Keratinocyte (primary cell): ENCODE measurements around the gene DLGAP1. TPM values are rescaled to one million over a fixed set of nuclear protein-coding genes. Genes with fewer than 3 reads are reported as not detected.

ENCODE experiments used
- DNase-seq: peaks from one replicate; pipeline ENCODE4 v3.0.0-alpha.2; 2011; ENCODE audit warnings: low read depth, missing footprints, low spot score
- FAIRE-seq: peaks from 2 replicates; lab custom pipeline; 2011; peaks lifted over from hg19 to GRCh38; lab: Jason Lieb, UNC
- H2AFZ ChIP-seq: 2 replicates; pipeline ENCODE4 v1.6.0; 2012; ENCODE audit warnings: low read length, control low read depth, inconsistent platforms; ENCODE audit not compliant: control insufficient read depth
- H3K27ac ChIP-seq: 2 replicates; pipeline ENCODE4 v1.5.1; 2011; ENCODE audit warnings: low read length; ENCODE audit not compliant: control insufficient read depth, insufficient read depth
- H3K27me3 ChIP-seq: 3 replicates; pipeline ENCODE4 v1.6.0; 2011; ENCODE audit warnings: low read length; ENCODE audit not compliant: control insufficient read depth, insufficient read depth; ENCODE audit errors: extremely low read depth
- H3K36me3 ChIP-seq, 2 experiments: 2 replicates in 1 of 2; 3 replicates in 1 of 2; pipeline ENCODE4 v1.5.1; 2011; ENCODE audit warnings: low read length in 2 of 2, mild to moderate bottlenecking in 1 of 2; ENCODE audit not compliant: control insufficient read depth in 2 of 2, insufficient read depth in 2 of 2; ENCODE audit errors: extremely low read depth in 1 of 2
- H3K4me1 ChIP-seq: 3 replicates; pipeline ENCODE4 v1.5.1; 2011; ENCODE audit warnings: low read length; ENCODE audit not compliant: control insufficient read depth, insufficient read depth; ENCODE audit errors: extremely low read depth
- H3K4me2 ChIP-seq: 3 replicates; pipeline ENCODE4 v1.6.0; 2011; ENCODE audit warnings: low read depth, low read length; ENCODE audit not compliant: control insufficient read depth, insufficient read depth; ENCODE audit errors: extremely low read depth
- H3K4me3 ChIP-seq, 3 experiments: fragments of 200-600 bp in 1 of 3; sonication (generic) in 1 of 3; 2 replicates in 2 of 3; 3 replicates in 1 of 3; pipeline ENCODE4 v1.5.1; 2011 to 2016; ENCODE audit warnings: low read length in 3 of 3, mild to moderate bottlenecking in 3 of 3, control low read depth in 2 of 3, inconsistent platforms in 1 of 3, low read depth in 1 of 3, mixed read lengths in 1 of 3, mixed run types in 1 of 3, moderate library complexity in 1 of 3; ENCODE audit not compliant: control insufficient read depth in 2 of 3, insufficient read depth in 2 of 3; ENCODE audit errors: extremely low read depth in 1 of 3
- H3K79me2 ChIP-seq: 2 replicates; pipeline ENCODE4 v1.6.0; 2012; ENCODE audit warnings: low read length; ENCODE audit not compliant: control insufficient read depth, insufficient read depth
- H3K9ac ChIP-seq: 3 replicates; pipeline ENCODE4 v1.6.0; 2011; ENCODE audit warnings: low read length; ENCODE audit not compliant: control insufficient read depth, insufficient read depth; ENCODE audit errors: extremely low read depth
- H3K9me1 ChIP-seq: 3 replicates; pipeline ENCODE4 v1.6.0; 2011; ENCODE audit warnings: low read length; ENCODE audit not compliant: control insufficient read depth, insufficient read depth; ENCODE audit errors: extremely low read depth
- H3K9me3 ChIP-seq: 2 replicates; pipeline ENCODE4 v1.5.1; 2012; ENCODE audit warnings: low read depth, low read length; ENCODE audit not compliant: control insufficient read depth
- H4K20me1 ChIP-seq: 3 replicates; pipeline ENCODE4 v1.6.0; 2011; ENCODE audit warnings: low read length; ENCODE audit not compliant: control insufficient read depth, insufficient read depth; ENCODE audit errors: extremely low read depth
- EZH2 ChIP-seq: IDR thresholded peaks from one replicate; pipeline ENCODE4 v1.6.1; 2012; ENCODE audit warnings: inconsistent platforms, mild to moderate bottlenecking, low read length, moderate library complexity
- dilution Hi-C: fragments of 300-500 bp; cut with MboI; formaldehyde crosslinking; loops from one replicate; pipeline ENCODE4 v1.7.0; 2020; ENCODE audit warnings: low sequenced_read_pairs; ENCODE audit not compliant: extremely low pct_ligation_motif_present
- polyA plus RNA-seq, 5 experiments: library from polyadenylated mRNA; depleted of rRNA in 3 of 5; stranded (reverse) in 3 of 5; stranded (forward) in 1 of 5; unstranded in 1 of 5; fragments of >200 nt; gene quantifications; 1 replicate in 1 of 5; 2 replicates in 3 of 5; 3 replicates in 1 of 5; pipeline versions ENCODE4 v1.2.1 to v1.2.3, GENCODE V29; 2011 to 2012; ENCODE audit warnings: missing spikeins in 2 of 5, low read depth in 1 of 5, low replicate concordance in 1 of 5
- TF ChIP-seq, protein P1 (sequence below), 3 experiments: IDR thresholded peaks in 1 of 3; conservative IDR thresholded peaks in 1 of 3; optimal IDR thresholded peaks in 1 of 3; 2 replicates in 2 of 3; 3 replicates in 1 of 3; pipeline versions ENCODE3 to v1.5.1; 2011; ENCODE audit warnings: low read length in 3 of 3, mild to moderate bottlenecking in 3 of 3, moderate library complexity in 2 of 3, control low read depth in 1 of 3, inconsistent platforms in 1 of 3; ENCODE audit not compliant: insufficient read depth in 2 of 3; ENCODE audit errors: extremely low read depth in 1 of 3

The DLGAP1 gene
- polyA plus RNA-seq, 1 donor (not counting 4 experiments of a cell fraction or from before 2014, with no cell fraction given) = not detected

- dilution Hi-C loops = no loop called here
- Histone ChIP-seq H2AFZ (no peak overlapping the region), H3K4me2 (peak overlapping the region; percentile 100)
These were observed 1006.1 kb downstream of the DLGAP1 start for GRCh38 chr18:3448838-3449511.

GRCh38 chr18:3447895-3448837, 1006.9 kb downstream of the DLGAP1 start:
- Histone ChIP-seq H3K4me3 (peak overlapping the region; percentile 48 to 92 (median 91)), H3K4me2 (peak overlapping the region; percentile 100), H3K9me1 (no peaks in the 10 kb centered on the region), H3K36me3 (peaks cover 0 to 5% of the 10 kb centered on the region in 2 experiments), H3K79me2 (peaks cover 32% of the 10 kb centered on the region), H4K20me1 (no peaks in the 10 kb centered on the region), H3K9me3 (no peaks in the 10 kb centered on the region), H3K4me1 (peaks cover 19% of the 10 kb centered on the region), H3K27me3 (no peaks in the 10 kb centered on the region), H3K9ac (peak overlapping the region; percentile 100), H3K27ac (peak overlapping the region; percentile 100), H2AFZ (peak overlapping the region; percentile 87)
- dilution Hi-C loops = no loop called here
- peak; percentile 69 for FAIRE-seq
- DNase-seq = no peak
- TF ChIP-seq, protein P1, sequence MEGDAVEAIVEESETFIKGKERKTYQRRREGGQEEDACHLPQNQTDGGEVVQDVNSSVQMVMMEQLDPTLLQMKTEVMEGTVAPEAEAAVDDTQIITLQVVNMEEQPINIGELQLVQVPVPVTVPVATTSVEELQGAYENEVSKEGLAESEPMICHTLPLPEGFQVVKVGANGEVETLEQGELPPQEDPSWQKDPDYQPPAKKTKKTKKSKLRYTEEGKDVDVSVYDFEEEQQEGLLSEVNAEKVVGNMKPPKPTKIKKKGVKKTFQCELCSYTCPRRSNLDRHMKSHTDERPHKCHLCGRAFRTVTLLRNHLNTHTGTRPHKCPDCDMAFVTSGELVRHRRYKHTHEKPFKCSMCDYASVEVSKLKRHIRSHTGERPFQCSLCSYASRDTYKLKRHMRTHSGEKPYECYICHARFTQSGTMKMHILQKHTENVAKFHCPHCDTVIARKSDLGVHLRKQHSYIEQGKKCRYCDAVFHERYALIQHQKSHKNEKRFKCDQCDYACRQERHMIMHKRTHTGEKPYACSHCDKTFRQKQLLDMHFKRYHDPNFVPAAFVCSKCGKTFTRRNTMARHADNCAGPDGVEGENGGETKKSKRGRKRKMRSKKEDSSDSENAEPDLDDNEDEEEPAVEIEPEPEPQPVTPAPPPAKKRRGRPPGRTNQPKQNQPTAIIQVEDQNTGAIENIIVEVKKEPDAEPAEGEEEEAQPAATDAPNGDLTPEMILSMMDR (optimal IDR thresholded peaks at IDR 0.05 in 1 of 3, IDR thresholded peaks at IDR 0.05 in 1 of 3, conservative IDR thresholded peaks at IDR 0.05 in 1 of 3; ENCODE audit: extremely low read depth in 1 of 3, insufficient read depth in 2 of 3, low read length in 3 of 3) = peak in 2 of 3 experiments; percentile 12 to 56
- no peak for TF ChIP-seq EZH2

More at GRCh38 chr18:3448838-3449511, 1006.1 kb downstream of the DLGAP1 start:
- Histone ChIP-seq H3K27me3 (no peaks in the 10 kb centered on the region), H3K27ac (peak overlapping the region; percentile 100), H3K9ac (peak overlapping the region; percentile 100), H3K79me2 (peaks cover 40% of the 10 kb centered on the region), H3K4me1 (peaks cover 20% of the 10 kb centered on the region), H3K9me1 (no peaks in the 10 kb centered on the region), H4K20me1 (peaks cover 3% of the 10 kb centered on the region), H3K36me3 (peaks cover 0 to 5% of the 10 kb centered on the region in 2 experiments), H3K4me3 (peak overlapping the region; percentile 48 to 92 (median 91)), H3K9me3 (no peaks in the 10 kb centered on the region)
- FAIRE-seq (no peak), DNase-seq (no peak)
- TF ChIP-seq EZH2 = no peak
- TF ChIP-seq, protein P1 (optimal IDR thresholded peaks at IDR 0.05 in 1 of 3, IDR thresholded peaks at IDR 0.05 in 1 of 3, conservative IDR thresholded peaks at IDR 0.05 in 1 of 3; ENCODE audit: extremely low read depth in 1 of 3, insufficient read depth in 2 of 3, low read length in 3 of 3) = no peak
